WTC11 (cell line): Measurements from ENCODE around the gene TMEM54. TPM values are rescaled to one million over a fixed set of nuclear protein-coding genes. Genes with fewer than 3 reads are reported as not detected.

Experiments used
- ATF1 ChIP-seq: sonication (generic); formaldehyde crosslinking; IDR thresholded peaks from 2 replicates; pipeline ENCODE4 v1.8.1; 2023; ENCODE audit warnings: mild to moderate bottlenecking, moderate library complexity, missing genetic modification reagents
- CBFB ChIP-seq: sonication (generic); formaldehyde crosslinking; IDR thresholded peaks from 2 replicates; pipeline ENCODE4 v1.8.1; 2022; ENCODE audit warnings: mild to moderate bottlenecking, low read depth, missing genetic modification reagents
- ESRRA ChIP-seq: sonication (generic); formaldehyde crosslinking; IDR thresholded peaks from 2 replicates; pipeline ENCODE4 v1.8.1; 2022; ENCODE audit warnings: mild to moderate bottlenecking, missing genetic modification reagents, borderline replicate concordance
- GABPB1 ChIP-seq: sonication (generic); formaldehyde crosslinking; IDR thresholded peaks from 2 replicates; pipeline ENCODE4 v1.8.1; 2023; ENCODE audit warnings: mild to moderate bottlenecking, missing genetic modification reagents
- NR3C1 ChIP-seq: sonication (generic); formaldehyde crosslinking; conservative IDR thresholded peaks from 2 replicates; pipeline ENCODE4 v1.8.1; 2023; ENCODE audit warnings: low read depth, mild to moderate bottlenecking, missing genetic modification reagents
- PRRX2 ChIP-seq: fragments of 250-450 bp; sonication (Bioruptor Pico); IDR thresholded peaks from 2 replicates; pipeline ENCODE4 v1.8.0; 2021; ENCODE audit warnings: mild to moderate bottlenecking
- RORB ChIP-seq: fragments of 250-450 bp; sonication (Bioruptor Pico); IDR thresholded peaks from 2 replicates; pipeline ENCODE4 v1.9.0; 2021; ENCODE audit warnings: mild to moderate bottlenecking
- TCF7 ChIP-seq: sonication (generic); formaldehyde crosslinking; IDR thresholded peaks from 2 replicates; pipeline ENCODE4 v1.8.0; 2022; ENCODE audit warnings: mild to moderate bottlenecking, low read depth, missing genetic modification reagents, moderate library complexity
- ZNF138 ChIP-seq: sonication (generic); formaldehyde crosslinking; conservative IDR thresholded peaks from 2 replicates; pipeline ENCODE4 v1.8.1; 2022; ENCODE audit warnings: mild to moderate bottlenecking, moderate library complexity, missing genetic modification reagents
- ZNF317 ChIP-seq: sonication (generic); formaldehyde crosslinking; IDR thresholded peaks from 2 replicates; pipeline ENCODE4 v1.8.1; 2023; ENCODE audit warnings: low read depth, mild to moderate bottlenecking, moderate library complexity, missing genetic modification reagents, borderline replicate concordance
- ZNF396 ChIP-seq: fragments of 250-450 bp; sonication (Bioruptor Pico); IDR thresholded peaks from 2 replicates; pipeline ENCODE4 v1.8.0; 2021; ENCODE audit warnings: mild to moderate bottlenecking, moderate library complexity, borderline replicate concordance
- ZNF671 ChIP-seq: fragments of 250-450 bp; sonication (Bioruptor Pico); IDR thresholded peaks from 2 replicates; pipeline ENCODE4 v1.8.0; 2021; ENCODE audit warnings: mild to moderate bottlenecking
- total RNA-seq: library from RNA; stranded (reverse); gene quantifications from 3 replicates; pipeline ENCODE4 v1.2.3, GENCODE V29; 2021
- TF ChIP-seq, protein P1 (sequence below): sonication (generic); formaldehyde crosslinking; IDR thresholded peaks from 2 replicates; pipeline ENCODE4 v1.8.1; 2023; ENCODE audit warnings: mild to moderate bottlenecking, missing genetic modification reagents, borderline replicate concordance
- TF ChIP-seq, protein P2 (sequence below): sonication (generic); formaldehyde crosslinking; IDR thresholded peaks from 2 replicates; pipeline ENCODE4 v1.8.0; 2023; ENCODE audit warnings: missing genetic modification reagents, mild to moderate bottlenecking, borderline replicate concordance
- TF ChIP-seq, protein P3 (sequence below): sonication (generic); formaldehyde crosslinking; IDR thresholded peaks from 2 replicates; pipeline ENCODE4 v1.8.1; 2022; ENCODE audit warnings: low read depth, missing genetic modification reagents, borderline replicate concordance
- TF ChIP-seq, protein P4 (sequence below): sonication (generic); formaldehyde crosslinking; conservative IDR thresholded peaks from 2 replicates; pipeline ENCODE4 v1.8.1; 2022; ENCODE audit warnings: mild to moderate bottlenecking, missing genetic modification reagents
- TF ChIP-seq, protein P5 (sequence below): fragments of 250-450 bp; sonication (Bioruptor Pico); IDR thresholded peaks from 2 replicates; pipeline ENCODE4 v1.9.0; 2021; ENCODE audit warnings: mild to moderate bottlenecking
- TF ChIP-seq, protein P6 (sequence below): fragments of 250-450 bp; sonication (Bioruptor Pico); IDR thresholded peaks from 2 replicates; pipeline ENCODE4 v1.9.0; 2021; ENCODE audit warnings: mild to moderate bottlenecking
- TF ChIP-seq, protein P7 (sequence below): sonication (generic); formaldehyde crosslinking; IDR thresholded peaks from 2 replicates; pipeline ENCODE4 v1.8.1; 2023; ENCODE audit warnings: mild to moderate bottlenecking, moderate library complexity, missing genetic modification reagents

Gene TMEM54
- total RNA-seq, 1 experiment from 2014 or later: 20.7 TPM

DNA sequence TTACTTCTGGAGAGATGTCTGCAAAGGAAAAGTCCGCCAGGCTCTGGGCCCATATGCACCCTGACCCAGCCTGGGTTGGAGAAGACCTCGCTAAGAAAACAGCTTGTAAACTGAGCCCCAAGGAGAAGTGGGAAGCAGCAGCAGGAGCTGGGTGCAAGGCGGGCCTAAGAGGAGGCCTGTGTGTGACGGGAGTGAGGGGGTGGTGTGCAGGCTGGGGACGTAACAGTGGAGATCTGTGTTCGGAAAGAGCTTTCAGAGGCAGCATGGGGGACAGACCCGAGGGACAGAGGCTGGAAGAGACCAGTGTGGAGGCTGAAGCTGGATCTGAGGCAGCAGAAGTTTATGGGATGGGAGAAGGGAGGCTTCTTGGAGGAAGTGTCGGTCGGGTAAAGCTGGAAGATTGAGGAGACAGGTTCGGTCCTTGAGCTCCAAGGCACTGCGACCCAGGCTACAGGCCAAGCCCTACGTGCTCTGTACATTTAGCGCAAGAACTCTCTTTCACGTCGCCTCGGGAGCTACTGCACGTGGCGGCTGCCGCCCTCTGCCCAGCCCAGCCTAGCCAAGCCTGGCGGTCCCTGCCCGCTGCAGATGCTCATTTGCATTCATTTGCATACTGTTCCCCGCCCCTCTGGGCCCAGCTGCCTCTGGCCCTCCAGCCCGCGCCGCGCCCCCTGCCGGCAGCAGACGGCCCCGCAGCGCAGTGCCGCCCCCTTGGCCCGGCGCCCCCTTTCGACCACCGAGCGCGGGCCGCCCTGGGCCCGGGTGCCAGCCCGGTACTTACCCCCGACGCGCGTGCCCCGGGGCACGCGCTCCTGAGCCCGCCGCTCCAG is 8.6 kb downstream of the TMEM54 start (continued):
- TF ChIP-seq TCF7 (CRISPR knock-in tag) (no peak), ZNF138 (CRISPR knock-in tag) (no peak), NR3C1 (no peak), ATF1 (no peak), ESRRA (no peak; the same call in 1 of the 2 replicates), GABPB1 (CRISPR knock-in tag) (no peak), RORB (CRISPR knock-in tag) (no peak), PRRX2 (CRISPR knock-in tag) (no peak), ZNF396 (no peak), ZNF671 (CRISPR knock-in tag) (no peak), CBFB (no peak), ZNF317 (CRISPR knock-in tag) (no peak)
- TF ChIP-seq, protein P1, sequence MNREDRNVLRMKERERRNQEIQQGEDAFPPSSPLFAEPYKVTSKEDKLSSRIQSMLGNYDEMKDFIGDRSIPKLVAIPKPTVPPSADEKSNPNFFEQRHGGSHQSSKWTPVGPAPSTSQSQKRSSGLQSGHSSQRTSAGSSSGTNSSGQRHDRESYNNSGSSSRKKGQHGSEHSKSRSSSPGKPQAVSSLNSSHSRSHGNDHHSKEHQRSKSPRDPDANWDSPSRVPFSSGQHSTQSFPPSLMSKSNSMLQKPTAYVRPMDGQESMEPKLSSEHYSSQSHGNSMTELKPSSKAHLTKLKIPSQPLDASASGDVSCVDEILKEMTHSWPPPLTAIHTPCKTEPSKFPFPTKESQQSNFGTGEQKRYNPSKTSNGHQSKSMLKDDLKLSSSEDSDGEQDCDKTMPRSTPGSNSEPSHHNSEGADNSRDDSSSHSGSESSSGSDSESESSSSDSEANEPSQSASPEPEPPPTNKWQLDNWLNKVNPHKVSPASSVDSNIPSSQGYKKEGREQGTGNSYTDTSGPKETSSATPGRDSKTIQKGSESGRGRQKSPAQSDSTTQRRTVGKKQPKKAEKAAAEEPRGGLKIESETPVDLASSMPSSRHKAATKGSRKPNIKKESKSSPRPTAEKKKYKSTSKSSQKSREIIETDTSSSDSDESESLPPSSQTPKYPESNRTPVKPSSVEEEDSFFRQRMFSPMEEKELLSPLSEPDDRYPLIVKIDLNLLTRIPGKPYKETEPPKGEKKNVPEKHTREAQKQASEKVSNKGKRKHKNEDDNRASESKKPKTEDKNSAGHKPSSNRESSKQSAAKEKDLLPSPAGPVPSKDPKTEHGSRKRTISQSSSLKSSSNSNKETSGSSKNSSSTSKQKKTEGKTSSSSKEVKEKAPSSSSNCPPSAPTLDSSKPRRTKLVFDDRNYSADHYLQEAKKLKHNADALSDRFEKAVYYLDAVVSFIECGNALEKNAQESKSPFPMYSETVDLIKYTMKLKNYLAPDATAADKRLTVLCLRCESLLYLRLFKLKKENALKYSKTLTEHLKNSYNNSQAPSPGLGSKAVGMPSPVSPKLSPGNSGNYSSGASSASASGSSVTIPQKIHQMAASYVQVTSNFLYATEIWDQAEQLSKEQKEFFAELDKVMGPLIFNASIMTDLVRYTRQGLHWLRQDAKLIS: no peak
- TF ChIP-seq, protein P2, sequence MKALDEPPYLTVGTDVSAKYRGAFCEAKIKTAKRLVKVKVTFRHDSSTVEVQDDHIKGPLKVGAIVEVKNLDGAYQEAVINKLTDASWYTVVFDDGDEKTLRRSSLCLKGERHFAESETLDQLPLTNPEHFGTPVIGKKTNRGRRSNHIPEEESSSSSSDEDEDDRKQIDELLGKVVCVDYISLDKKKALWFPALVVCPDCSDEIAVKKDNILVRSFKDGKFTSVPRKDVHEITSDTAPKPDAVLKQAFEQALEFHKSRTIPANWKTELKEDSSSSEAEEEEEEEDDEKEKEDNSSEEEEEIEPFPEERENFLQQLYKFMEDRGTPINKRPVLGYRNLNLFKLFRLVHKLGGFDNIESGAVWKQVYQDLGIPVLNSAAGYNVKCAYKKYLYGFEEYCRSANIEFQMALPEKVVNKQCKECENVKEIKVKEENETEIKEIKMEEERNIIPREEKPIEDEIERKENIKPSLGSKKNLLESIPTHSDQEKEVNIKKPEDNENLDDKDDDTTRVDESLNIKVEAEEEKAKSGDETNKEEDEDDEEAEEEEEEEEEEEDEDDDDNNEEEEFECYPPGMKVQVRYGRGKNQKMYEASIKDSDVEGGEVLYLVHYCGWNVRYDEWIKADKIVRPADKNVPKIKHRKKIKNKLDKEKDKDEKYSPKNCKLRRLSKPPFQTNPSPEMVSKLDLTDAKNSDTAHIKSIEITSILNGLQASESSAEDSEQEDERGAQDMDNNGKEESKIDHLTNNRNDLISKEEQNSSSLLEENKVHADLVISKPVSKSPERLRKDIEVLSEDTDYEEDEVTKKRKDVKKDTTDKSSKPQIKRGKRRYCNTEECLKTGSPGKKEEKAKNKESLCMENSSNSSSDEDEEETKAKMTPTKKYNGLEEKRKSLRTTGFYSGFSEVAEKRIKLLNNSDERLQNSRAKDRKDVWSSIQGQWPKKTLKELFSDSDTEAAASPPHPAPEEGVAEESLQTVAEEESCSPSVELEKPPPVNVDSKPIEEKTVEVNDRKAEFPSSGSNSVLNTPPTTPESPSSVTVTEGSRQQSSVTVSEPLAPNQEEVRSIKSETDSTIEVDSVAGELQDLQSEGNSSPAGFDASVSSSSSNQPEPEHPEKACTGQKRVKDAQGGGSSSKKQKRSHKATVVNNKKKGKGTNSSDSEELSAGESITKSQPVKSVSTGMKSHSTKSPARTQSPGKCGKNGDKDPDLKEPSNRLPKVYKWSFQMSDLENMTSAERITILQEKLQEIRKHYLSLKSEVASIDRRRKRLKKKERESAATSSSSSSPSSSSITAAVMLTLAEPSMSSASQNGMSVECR (CRISPR knock-in tag): peak; percentile 66; the same call in 1 of the 2 replicates
- TF ChIP-seq, protein P3, sequence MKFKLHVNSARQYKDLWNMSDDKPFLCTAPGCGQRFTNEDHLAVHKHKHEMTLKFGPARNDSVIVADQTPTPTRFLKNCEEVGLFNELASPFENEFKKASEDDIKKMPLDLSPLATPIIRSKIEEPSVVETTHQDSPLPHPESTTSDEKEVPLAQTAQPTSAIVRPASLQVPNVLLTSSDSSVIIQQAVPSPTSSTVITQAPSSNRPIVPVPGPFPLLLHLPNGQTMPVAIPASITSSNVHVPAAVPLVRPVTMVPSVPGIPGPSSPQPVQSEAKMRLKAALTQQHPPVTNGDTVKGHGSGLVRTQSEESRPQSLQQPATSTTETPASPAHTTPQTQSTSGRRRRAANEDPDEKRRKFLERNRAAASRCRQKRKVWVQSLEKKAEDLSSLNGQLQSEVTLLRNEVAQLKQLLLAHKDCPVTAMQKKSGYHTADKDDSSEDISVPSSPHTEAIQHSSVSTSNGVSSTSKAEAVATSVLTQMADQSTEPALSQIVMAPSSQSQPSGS (CRISPR knock-in tag): no peak
- TF ChIP-seq, protein P4, sequence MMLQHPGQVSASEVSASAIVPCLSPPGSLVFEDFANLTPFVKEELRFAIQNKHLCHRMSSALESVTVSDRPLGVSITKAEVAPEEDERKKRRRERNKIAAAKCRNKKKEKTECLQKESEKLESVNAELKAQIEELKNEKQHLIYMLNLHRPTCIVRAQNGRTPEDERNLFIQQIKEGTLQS (CRISPR knock-in tag): no peak
- TF ChIP-seq, protein P5, sequence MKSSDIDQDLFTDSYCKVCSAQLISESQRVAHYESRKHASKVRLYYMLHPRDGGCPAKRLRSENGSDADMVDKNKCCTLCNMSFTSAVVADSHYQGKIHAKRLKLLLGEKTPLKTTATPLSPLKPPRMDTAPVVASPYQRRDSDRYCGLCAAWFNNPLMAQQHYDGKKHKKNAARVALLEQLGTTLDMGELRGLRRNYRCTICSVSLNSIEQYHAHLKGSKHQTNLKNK (CRISPR knock-in tag): no peak
- TF ChIP-seq, protein P6, sequence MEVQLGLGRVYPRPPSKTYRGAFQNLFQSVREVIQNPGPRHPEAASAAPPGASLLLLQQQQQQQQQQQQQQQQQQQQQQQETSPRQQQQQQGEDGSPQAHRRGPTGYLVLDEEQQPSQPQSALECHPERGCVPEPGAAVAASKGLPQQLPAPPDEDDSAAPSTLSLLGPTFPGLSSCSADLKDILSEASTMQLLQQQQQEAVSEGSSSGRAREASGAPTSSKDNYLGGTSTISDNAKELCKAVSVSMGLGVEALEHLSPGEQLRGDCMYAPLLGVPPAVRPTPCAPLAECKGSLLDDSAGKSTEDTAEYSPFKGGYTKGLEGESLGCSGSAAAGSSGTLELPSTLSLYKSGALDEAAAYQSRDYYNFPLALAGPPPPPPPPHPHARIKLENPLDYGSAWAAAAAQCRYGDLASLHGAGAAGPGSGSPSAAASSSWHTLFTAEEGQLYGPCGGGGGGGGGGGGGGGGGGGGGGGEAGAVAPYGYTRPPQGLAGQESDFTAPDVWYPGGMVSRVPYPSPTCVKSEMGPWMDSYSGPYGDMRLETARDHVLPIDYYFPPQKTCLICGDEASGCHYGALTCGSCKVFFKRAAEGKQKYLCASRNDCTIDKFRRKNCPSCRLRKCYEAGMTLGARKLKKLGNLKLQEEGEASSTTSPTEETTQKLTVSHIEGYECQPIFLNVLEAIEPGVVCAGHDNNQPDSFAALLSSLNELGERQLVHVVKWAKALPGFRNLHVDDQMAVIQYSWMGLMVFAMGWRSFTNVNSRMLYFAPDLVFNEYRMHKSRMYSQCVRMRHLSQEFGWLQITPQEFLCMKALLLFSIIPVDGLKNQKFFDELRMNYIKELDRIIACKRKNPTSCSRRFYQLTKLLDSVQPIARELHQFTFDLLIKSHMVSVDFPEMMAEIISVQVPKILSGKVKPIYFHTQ (CRISPR knock-in tag): no peak
- TF ChIP-seq, protein P7, sequence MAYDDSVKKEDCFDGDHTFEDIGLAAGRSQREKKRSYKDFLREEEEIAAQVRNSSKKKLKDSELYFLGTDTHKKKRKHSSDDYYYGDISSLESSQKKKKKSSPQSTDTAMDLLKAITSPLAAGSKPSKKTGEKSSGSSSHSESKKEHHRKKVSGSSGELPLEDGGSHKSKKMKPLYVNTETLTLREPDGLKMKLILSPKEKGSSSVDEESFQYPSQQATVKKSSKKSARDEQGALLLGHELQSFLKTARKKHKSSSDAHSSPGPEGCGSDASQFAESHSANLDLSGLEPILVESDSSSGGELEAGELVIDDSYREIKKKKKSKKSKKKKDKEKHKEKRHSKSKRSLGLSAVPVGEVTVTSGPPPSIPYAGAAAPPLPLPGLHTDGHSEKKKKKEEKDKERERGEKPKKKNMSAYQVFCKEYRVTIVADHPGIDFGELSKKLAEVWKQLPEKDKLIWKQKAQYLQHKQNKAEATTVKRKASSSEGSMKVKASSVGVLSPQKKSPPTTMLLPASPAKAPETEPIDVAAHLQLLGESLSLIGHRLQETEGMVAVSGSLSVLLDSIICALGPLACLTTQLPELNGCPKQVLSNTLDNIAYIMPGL (CRISPR knock-in tag): peak; percentile 90
